NCI-H2029 treated with DMSO at 0.1 percent for 48 hours (cell line): ENCODE results near the gene GMDS.
"Not testable (repeated sequence)": the region's sequence is repeated elsewhere in the genome, so short reads cannot be mapped to it uniquely, and the experiment has no call there.

Experiments used
- DNase-seq: peaks from one replicate; lab custom pipeline; 2025; lab: John Stamatoyannopoulos, UW

The GMDS gene

DNA sequence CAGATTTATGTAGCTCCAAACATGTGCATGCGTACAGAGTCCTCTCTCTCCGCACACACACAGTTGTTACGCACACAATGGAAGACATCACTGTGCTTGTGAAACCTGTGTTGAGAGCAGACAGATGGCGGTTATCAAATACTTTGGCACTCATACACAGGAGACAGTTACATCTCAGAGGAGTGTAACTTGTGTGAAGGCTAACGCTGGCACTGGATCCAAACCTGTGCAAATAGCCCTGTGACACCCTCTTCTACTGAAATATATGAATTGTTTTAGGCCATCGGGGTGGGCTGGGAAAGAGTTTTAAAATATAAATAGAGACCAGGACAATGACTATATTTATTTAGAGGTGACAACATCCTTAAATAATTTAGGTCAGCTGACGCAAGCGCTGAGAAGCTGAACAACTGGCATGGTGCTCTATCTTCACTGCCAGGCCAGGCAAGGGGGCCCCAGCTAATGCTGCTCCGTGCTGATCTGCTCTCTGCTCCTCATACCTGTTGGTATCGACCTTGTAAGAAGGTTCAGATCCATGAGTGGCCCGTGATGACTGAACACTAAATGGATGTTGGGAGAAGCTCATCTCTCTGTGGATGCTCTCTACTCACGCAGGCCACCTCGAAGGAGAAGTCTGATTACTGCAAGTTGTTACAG, 566.2 kb downstream of the GMDS start:
- peak; percentile 98 for DNase-seq

- DNase-seq, result peak; percentile 49
Observed at GRCh38 chr6:1678201-1678600, 567.2 kb downstream of the GMDS start.

GRCh38 chr6:1672379-1672778, 573.0 kb downstream of the GMDS start:
- DNase-seq, result no peak

DNA sequence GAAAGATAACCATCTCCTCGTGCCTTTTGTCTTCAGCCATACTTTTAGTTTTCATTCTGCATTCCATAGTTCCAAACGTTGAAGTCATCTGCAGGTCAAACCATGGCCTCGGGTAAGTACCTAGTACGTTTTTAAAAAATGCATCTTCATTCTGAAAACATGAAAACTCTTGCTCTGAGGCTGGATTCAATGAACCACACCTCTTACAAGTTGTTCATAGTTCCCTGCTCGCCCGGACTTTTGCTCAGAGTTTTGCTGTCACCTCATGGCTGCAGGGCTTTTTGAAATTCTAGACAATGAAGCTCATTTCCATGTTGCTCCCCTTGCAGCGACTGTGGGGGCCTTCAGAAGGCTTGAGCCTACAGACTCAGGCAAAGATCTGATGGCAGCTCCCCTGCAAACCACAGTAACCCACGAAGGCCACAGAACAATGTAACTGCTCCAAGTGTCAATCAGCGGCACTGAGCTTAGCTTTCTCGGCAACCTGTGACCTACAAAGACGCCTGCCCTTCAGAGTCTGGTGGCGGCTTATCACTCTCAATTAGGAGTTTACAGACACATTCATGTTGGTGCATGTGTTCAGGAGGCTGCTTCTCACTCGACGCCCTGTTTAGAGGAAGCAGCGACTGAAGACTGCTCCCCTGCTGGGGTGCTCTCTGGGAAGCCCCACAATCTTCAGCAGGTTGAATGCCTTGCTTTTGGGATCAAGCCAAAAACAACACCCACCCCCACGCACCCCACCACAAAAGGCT, 574.5 kb downstream of the GMDS start:
- DNase-seq, result no peak

DNA sequence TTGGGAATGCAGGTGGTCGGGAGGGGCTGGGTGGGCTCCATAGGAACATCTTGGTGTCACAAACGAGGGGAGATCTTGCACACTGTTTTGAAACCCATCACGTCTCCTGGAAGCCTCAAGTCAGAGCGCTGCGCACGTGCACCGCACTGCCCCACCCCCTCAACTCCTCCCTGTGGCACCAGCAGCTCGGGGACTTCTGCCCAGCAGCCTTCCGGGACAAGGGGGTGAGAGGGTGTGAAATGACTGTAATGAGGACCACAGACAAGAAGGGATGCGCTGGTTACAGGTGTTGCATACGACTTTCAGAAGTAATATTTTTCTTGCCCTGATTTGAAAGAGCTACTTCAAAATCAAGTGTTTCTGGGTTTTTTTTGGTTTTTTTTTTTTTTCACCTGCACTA, 575.4 kb downstream of the GMDS start:
- DNase-seq, result no peak

DNA sequence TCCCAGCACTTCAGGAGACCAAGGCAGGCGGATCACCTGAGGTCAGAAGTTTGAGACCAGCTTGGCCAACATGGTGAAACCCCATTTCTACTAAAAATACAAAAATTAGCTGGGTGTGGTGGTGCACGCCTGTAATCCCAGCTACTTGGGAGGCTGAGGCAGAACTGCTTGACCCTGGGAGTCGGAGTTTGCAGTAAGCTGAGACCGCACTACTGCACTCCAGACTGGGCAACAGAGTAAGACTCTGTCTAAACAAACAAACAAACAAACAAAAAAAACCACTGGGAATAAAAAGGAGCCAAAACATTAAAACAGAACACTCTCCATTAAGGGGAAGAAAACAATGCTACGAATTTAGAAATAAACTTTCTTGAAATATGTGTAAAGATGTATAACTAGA, 576.9 kb downstream of the GMDS start:
- not testable (repeated sequence) for DNase-seq

DNA sequence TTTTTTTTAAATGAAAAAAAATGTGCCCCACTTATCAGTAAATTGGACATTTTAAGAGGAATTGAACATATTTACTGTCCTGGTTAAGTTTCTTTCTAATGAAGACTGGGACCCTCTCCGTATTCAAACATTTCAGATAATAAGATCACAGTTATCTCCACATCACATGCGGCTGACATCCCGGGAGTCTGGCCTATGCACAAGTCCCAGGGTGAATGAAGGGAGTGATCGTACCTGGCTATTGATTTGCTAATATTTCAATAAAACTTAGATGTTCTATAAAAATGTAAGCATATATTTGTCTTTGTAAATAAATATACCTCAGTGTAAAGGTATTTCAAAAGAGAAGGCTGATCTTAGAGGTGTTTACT, 577.6 kb downstream of the GMDS start:
- DNase-seq, result no peak

DNA sequence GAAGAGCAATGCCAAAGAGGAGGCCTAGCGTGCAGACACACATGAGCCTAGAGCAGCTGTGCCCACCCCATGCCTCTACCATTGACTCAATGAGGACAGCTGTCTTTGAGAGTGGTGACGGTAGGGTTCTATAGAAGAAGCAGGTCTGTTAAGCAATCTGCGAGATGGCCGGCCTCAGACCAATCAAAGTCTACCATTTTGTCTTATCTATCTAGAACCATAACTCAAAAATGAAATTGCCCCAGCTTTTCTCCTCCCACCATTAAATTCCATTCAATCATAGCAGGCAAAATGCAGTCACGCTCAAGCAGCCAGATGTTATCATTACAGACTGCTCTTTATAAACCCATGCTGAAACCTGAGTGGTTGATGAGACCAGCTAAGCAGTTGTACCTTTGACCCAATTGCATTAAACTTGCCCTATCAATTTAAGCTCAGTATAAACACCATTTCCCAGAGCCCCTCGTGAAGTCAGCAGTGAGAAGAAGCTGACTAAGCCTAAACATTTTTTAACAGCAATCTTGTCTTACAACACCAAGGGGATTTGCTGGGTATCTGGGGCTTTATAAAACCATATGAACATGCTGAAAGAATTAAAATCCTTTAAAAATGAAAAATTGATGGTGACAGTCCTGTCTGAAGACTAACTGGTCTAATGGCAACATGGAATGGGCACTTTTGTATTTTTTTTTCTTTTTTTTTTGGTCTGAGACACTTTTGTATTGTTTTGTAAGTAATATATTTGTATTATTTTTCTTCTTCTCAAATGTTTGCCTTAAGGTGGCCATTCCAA, 578.2 kb downstream of the GMDS start:
- DNase-seq, result no peak

GRCh38 chr6:1665214-1665613, 580.2 kb downstream of the GMDS start:
- DNase-seq, result no peak

DNA sequence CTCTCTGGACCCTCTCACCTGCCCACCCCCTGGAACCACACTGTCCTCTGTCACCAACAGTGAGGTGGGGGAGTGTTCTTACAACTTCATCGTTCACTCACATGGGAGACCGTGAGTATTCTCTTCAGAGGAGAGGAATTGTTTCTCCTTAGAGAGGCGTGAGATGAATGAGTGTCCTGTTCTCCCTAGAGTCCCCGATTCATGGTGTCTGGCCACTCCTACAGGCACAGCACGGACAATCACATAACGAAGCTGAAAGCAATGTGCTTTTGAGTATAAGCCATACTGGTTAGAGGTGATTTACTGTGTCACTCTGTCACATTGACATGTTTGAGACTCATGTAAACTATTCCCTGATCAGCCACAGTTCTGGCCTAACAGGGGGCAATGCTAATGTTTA, 581.1 kb downstream of the GMDS start:
- DNase-seq, result no peak

- no peak for DNase-seq
Observed at GRCh38 chr6:1663511-1663910, 581.9 kb downstream of the GMDS start.

- no peak for DNase-seq
Observed at GRCh38 chr6:1662534-1662933, 582.9 kb downstream of the GMDS start.

GRCh38 chr6:1659816-1660215, 585.6 kb downstream of the GMDS start:
- no peak for DNase-seq

DNA sequence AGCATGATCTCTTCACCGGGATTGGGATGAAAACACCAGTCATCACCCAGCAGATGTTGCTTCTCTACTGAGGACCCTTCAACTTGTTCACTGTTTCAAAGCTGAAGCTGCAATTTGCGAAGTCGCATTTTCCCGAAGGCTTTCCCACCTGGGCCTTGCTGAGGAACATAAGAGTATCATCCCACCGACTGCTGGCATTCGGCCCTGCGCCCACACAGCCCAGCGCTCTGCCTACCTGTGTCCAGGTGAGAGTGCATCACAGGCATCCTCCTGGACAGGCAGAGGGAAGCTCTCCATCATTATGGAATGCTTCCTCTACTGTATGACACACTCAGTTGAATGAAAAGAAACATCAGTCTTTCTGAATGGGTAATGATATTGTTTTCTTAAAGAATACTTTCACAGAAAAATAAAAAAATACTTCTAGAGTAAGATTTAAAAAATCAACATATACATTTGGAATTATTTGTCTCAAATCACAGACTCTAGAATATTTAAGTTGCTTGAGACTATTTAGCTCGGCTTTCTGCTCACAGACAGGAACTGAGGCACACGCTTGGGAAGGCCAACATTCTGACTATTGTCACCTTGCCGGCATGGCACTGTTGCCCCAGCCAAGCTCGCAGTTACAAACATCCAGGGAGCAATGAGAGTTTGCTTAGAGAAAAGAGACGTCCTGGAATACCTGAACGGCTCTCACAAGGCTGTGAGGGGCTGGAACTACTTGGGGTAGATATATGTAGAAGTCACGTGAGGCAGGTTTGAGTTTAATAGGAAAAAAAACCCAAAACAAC, 587.0 kb downstream of the GMDS start:
- no peak for DNase-seq

DNA sequence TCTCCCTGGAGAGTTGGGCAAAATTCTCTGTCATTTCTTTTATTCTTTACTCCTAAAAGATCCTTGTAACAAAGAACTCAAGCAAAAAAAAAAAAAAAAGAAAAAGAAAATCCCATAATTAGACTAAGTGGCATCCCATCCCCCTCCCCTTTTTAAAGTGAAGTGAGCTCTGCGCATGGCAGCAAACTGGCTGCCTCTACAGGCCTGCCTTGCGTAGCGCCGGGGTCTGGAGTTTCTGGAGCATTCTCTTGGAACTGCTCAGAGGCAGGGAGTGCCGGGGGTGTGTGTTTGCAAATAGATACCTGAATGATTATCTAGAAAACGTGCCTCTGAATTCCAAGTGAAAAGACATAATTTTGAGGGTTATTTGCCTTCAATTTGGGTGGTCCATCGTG, 587.6 kb downstream of the GMDS start:
- no peak for DNase-seq

- no peak for DNase-seq
Observed at GRCh38 chr6:1657116-1657770, 588.2 kb downstream of the GMDS start.

- DNase-seq, result no peak
Observed at GRCh38 chr6:1654054-1654453, 591.4 kb downstream of the GMDS start.

DNA sequence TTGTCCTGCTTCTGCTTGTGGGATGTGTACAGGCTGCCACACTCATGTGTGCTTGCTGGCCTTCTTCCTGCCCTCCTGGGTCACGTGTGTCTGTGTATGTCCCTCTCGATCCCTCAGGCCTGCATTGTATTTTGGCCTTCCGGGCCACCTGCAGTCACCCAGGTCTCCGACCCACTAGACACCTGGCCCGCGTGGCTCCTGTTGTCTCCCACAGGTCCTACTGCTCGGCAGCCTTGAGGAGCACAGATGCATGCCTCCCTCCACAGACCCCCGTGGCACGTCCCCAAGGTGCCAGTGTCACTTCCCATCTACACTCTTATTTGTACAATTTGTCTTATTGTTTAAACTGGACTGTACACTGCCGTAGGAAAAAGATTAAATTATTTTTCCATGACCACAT, 592.6 kb downstream of the GMDS start:
- DNase-seq, result no peak

- no peak for DNase-seq
Observed at GRCh38 chr6:1651362-1651761, 594.0 kb downstream of the GMDS start.

DNA sequence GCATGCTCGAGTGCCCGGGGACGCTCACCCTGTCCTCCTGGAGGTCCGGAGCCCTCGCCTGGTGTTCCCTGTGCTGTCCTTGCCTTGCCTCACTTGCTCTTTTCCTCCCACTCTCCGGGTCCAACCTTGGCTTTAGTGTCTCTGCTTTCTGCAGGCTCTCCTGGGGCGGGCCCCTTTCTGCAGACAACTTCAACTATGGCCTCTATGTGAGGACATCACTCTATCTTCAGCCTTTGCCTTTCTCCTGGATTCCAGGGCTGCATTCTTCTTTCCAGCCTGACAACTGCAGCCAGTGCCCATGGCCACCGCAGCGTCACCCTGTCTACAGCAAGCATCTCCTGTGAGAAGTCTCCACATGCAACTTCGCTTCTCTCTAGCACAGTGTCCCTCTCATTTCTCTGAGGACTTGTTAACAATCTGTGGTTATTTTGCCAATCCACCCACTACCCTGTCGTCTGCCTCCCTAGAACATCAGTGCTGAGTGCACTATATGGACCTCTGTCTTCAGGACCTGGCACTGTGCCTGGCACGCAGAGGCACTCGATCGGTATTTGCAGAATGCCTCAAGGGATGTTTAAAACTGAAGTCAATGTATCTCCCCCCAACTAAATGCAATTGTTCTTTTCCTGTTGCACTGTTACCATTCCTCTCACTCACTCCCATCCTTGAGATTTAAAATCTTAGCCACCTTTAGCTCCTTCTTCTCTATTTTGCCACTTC, 599.8 kb downstream of the GMDS start:
- no peak for DNase-seq

GRCh38 chr6:1644516-1645060, 600.8 kb downstream of the GMDS start:
- no peak for DNase-seq
